ENCODE measurements around the gene YIPF1.
"Not testable (repeated sequence)": the region's sequence is repeated elsewhere in the genome, so short reads cannot be mapped to it uniquely, and the experiment has no call there.

Gene YIPF1

DNA sequence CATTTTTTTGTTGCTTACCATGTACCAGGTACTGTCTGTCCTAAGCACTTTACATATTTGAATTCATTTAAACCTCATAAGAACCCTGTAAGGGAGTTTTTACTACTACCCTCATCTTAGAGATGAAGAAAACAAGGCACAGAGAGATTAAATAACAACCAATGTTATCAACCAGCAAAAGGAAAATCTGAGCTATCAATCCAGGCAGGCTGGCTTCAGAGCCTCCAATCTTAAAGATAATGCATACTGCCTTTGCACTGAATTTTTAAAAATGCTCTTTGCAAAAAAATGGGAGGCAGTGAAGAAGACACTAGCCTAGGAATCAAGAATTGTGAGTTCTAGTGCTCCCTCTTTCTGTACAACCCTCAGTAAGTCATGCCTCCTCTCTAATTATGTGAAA, 70.2 kb downstream of the YIPF1 start:
- TF ChIP-seq, protein P1, sequence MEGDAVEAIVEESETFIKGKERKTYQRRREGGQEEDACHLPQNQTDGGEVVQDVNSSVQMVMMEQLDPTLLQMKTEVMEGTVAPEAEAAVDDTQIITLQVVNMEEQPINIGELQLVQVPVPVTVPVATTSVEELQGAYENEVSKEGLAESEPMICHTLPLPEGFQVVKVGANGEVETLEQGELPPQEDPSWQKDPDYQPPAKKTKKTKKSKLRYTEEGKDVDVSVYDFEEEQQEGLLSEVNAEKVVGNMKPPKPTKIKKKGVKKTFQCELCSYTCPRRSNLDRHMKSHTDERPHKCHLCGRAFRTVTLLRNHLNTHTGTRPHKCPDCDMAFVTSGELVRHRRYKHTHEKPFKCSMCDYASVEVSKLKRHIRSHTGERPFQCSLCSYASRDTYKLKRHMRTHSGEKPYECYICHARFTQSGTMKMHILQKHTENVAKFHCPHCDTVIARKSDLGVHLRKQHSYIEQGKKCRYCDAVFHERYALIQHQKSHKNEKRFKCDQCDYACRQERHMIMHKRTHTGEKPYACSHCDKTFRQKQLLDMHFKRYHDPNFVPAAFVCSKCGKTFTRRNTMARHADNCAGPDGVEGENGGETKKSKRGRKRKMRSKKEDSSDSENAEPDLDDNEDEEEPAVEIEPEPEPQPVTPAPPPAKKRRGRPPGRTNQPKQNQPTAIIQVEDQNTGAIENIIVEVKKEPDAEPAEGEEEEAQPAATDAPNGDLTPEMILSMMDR (IDR thresholded peaks at IDR 0.05; ENCODE audit: low read depth, low read length), result no peak
- no peak overlapping the region for H3K4me3 ChIP-seq (replicated peaks in 1 of 2; ENCODE audit: low read depth in 2 of 2, low read length in 2 of 2)
- no peak for DNase-seq (ENCODE audit: low read depth in 2 of 2)

DNA sequence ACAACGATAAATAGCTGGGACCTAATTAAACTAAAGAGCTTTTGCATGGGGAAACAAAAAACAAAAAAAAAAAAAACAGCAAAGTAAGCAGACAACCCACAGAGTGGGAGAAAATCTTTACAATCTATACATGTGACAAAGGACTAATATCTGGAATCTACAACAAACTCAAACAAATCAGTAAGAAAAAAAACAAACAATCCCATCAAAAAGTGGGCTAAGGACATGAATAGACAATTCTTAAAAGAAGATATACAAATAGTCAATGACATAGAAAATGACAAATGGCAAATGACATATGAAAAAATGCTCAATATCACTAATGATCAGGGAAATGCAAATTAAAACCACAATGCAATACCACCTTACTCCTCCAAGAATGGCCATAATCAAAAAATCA, 73.0 kb downstream of the YIPF1 start:
- H3K4me3 ChIP-seq (replicated peaks in 1 of 2; ENCODE audit: low read depth in 2 of 2, low read length in 2 of 2); DNase-seq (ENCODE audit: low read depth in 2 of 2): not testable (repeated sequence)

DNA sequence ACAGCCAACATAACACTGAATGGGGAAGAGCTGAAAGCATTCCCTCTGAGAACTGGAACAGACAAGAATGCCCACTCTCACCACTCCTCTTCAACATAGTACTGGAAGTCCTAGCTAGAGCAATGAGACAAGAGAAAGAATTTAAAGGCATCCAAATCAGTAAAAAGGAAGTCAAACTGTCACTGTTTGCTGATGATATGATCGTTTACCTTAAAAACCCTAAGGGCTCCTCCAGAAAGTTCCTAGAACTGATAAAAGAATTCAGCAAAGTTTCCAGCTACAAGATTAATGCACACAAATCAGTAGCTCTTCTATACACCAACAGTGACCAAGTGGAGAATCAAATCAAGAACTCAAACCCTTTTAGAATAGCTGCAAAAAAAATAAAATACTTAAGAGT, 74.1 kb downstream of the YIPF1 start:
- DNase-seq (ENCODE audit: low read depth in 2 of 2); H3K4me3 ChIP-seq (replicated peaks in 1 of 2; ENCODE audit: low read depth in 2 of 2, low read length in 2 of 2): not testable (repeated sequence)

DNA sequence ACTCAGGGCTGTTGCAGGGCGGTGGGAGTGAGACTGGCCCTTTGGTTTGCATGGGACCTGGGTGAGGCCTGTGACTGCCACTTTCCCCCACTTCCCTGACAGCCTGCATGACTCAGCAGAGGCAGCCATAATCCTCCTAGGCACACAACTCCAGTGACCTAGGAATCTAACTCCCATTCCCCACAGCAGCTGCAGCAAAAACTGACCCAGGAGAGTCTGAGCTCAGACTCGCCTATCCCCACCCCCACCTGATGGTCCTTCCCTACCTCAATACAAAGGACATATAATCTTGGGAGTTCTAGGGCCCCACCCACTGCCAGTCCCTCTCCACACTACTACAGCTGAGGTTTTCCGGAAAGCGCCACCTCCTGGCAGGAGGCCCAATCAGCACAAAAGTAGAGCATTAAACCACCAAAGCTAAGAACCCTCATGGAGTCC, 78.2 kb downstream of the YIPF1 start:
- no peak for DNase-seq (ENCODE audit: low read depth in 2 of 2)
- H3K4me3 ChIP-seq (replicated peaks in 1 of 2; ENCODE audit: low read depth in 2 of 2, low read length in 2 of 2), result no peak overlapping the region
- TF ChIP-seq, protein P1 (IDR thresholded peaks at IDR 0.05; ENCODE audit: low read depth, low read length), result no peak

DNA sequence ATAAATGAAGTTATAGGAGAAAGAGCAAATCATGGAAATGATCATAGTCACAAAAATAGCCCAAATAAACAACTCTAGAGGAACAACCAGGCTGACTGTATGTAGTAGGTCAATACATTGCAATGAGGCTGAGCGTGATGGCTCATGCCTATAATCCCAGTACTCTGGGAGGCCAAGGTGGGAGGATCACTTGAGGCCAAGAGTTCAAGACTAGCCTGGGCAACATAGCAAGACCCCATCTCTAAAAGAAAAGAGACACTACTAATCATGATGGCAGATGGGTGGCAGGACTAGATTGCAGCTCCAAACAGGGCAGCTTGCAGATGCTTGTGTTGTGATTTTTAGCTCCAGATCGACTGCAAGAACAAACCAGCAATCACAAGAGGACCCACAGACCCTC, 79.1 kb downstream of the YIPF1 start:
- TF ChIP-seq, protein P1 (IDR thresholded peaks at IDR 0.05; ENCODE audit: low read depth, low read length), result no peak

DNA sequence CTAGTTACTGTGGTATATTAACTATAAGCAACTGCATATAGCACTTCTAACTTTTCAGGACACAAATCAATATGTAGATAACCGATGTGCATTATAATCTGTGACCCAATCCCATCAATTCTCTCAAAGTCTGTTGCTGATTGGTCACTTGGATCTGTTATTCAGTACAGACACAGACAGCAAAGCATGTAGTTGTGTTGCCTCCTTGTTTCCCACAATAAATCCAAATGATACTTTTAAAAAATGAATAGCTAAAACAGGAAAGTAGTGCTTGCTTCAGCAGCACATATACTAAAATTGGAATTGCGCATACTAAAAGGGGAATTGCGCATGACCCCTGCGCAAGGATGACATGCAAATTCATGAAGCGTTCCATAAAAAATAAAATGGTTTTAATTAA, 79.6 kb downstream of the YIPF1 start:
- DNase-seq (ENCODE audit: low read depth in 2 of 2), result no peak
- TF ChIP-seq, protein P1 (IDR thresholded peaks at IDR 0.05; ENCODE audit: low read depth, low read length), result no peak
- no peak overlapping the region for H3K4me3 ChIP-seq (replicated peaks in 1 of 2; ENCODE audit: low read depth in 2 of 2, low read length in 2 of 2)

More for the DNA sequence above, 79.1 kb downstream of the YIPF1 start:
- DNase-seq (ENCODE audit: low read depth in 2 of 2), result no peak
- H3K4me3 ChIP-seq (replicated peaks in 1 of 2; ENCODE audit: low read depth in 2 of 2, low read length in 2 of 2), result no peak overlapping the region

DNA sequence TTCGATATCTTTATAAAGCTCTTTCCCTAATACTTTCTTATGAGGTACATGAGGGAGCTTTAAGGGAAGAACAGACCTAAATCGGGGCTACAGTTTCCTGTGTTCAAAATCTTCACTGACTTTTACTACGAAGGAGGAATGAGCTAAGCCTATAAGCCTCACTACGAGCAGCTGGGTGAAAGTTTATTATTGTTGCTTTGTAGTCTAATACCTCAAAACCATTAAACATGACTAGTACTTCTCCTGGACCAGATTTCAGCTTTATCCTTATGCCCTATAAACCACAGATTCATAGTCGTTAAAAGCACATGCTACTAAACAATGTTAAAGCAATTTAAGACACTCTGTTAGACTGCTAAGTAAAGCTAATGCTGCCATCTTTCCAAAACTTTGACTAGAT, 81.7 kb downstream of the YIPF1 start:
- H3K4me3 ChIP-seq (replicated peaks in 1 of 2; ENCODE audit: low read depth in 2 of 2, low read length in 2 of 2), result no peak overlapping the region
- TF ChIP-seq, protein P1 (IDR thresholded peaks at IDR 0.05; ENCODE audit: low read depth, low read length), result no peak
- DNase-seq (ENCODE audit: low read depth in 2 of 2), result no peak

DNA sequence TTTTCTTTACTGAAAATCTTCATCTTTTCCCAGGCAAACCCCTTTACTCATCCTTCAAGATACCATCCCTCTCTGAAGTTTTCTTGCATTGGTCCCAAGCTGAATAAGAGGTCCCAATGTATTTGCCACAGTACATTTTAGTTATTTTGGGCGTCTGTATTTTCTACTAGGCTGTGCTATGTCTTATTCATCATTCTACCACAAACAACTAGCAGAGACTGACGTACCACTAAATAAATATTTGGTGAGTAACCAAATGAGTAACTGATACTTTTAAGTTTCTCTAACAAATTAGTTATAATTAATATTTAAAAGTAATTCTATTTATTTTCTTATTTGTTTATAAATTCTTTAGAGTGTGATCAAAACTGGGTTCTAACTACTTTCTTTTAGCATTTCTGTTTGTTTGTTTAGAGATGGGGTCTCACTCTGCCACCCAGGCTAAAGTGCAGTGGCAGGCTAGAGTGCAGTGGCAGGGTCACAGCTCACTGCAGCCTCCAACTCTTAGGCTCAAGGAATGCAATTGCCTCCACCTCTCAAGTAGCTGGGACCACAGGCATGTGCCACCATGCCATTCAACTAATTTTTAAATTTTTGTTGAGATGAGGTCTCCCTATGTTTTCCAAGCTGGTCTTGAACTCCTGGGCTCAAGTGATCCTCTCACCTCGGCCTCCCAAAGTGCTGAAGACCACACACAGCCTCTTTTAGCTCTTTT, 84.6 kb downstream of the YIPF1 start:
- H3K4me3 ChIP-seq (replicated peaks in 1 of 2; ENCODE audit: low read depth in 2 of 2, low read length in 2 of 2), result no peak overlapping the region
- TF ChIP-seq, protein P1 (IDR thresholded peaks at IDR 0.05; ENCODE audit: low read depth, low read length), result no peak
- peak in 1 of 2 donors; percentile 32 for DNase-seq (ENCODE audit: low read depth in 2 of 2)

Data from cardiac fibroblast (primary cell).